GM12864 (cell line): ENCODE measurements around the gene PRRG1.
"Not testable (repeated sequence)": the region's sequence is repeated elsewhere in the genome, so short reads cannot be mapped to it uniquely, and the experiment has no call there.

Source experiments
- DNase-seq: peaks from one replicate; pipeline ENCODE4 v3.0.0-alpha.2; 2011; ENCODE audit warnings: low read depth
- H3K4me3 ChIP-seq: 2 replicates; pipeline ENCODE4 v1.5.1; 2011; ENCODE audit warnings: mild to moderate bottlenecking, low read depth, low read length, control low read depth
- TF ChIP-seq, protein P1 (sequence below): IDR thresholded peaks from 2 replicates; pipeline ENCODE4 v1.5.1; 2011; ENCODE audit warnings: low read depth, mild to moderate bottlenecking, moderate library complexity, low read length, control low read depth, inconsistent platforms; ENCODE audit errors: missing control alignments

The PRRG1 gene

GRCh38 chrX:37485429-37485828 lies 136.3 kb downstream of the PRRG1 start:
- no peak for DNase-seq
- H3K4me3 ChIP-seq = no peak overlapping the region
- TF ChIP-seq, protein P1, sequence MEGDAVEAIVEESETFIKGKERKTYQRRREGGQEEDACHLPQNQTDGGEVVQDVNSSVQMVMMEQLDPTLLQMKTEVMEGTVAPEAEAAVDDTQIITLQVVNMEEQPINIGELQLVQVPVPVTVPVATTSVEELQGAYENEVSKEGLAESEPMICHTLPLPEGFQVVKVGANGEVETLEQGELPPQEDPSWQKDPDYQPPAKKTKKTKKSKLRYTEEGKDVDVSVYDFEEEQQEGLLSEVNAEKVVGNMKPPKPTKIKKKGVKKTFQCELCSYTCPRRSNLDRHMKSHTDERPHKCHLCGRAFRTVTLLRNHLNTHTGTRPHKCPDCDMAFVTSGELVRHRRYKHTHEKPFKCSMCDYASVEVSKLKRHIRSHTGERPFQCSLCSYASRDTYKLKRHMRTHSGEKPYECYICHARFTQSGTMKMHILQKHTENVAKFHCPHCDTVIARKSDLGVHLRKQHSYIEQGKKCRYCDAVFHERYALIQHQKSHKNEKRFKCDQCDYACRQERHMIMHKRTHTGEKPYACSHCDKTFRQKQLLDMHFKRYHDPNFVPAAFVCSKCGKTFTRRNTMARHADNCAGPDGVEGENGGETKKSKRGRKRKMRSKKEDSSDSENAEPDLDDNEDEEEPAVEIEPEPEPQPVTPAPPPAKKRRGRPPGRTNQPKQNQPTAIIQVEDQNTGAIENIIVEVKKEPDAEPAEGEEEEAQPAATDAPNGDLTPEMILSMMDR = no peak

GRCh38 chrX:37487271-37487670 lies 138.1 kb downstream of the PRRG1 start:
- H3K4me3 ChIP-seq = no peak overlapping the region
- TF ChIP-seq, protein P1 = no peak
- DNase-seq = no peak

DNA sequence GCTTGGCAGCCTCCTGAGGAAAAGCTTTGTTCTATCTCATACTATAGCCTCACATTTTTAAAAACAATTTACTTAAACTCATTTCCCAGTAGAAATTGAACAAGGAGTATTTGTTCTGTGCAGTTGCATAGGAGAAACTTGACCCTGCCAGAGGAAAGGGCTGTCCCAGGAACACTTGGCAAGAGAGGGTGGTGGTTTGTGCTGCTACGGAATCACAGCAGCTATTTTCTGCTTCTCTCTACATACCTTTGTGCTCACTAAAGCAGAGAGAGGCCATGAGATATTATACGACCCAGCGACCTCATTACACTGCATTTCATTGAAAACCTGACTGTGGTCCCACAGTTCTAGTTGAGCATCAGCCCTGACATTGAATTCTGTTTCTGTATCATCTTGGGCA lies 139.2 kb downstream of the PRRG1 start:
- DNase-seq = no peak
- no peak overlapping the region for H3K4me3 ChIP-seq
- TF ChIP-seq, protein P1 = no peak

GRCh38 chrX:37491686-37492085 lies 142.5 kb downstream of the PRRG1 start:
- no peak overlapping the region for H3K4me3 ChIP-seq
- TF ChIP-seq, protein P1 = no peak
- no peak for DNase-seq

DNA sequence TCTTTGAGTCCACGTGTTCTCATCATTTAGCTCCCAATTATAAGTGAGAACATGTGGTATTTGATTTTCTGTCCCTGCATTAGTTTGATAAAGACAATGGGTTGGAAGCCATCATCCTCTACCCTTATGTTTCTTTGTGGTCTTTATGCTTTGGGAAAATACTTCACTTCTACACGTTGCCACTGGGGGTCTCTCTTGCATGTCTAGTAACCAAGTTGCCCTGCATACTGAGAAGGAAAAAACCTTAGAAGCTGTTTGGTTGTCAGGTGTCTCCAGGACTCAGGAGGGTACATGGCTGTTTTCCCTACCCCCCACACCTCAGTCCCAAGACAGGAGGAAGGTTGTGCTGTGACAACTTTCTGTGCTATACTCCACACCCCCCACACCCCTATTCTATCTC lies 146.6 kb downstream of the PRRG1 start:
- DNase-seq, H3K4me3 ChIP-seq: not testable (repeated sequence)
- TF ChIP-seq, protein P1 = peak; percentile 26

DNA sequence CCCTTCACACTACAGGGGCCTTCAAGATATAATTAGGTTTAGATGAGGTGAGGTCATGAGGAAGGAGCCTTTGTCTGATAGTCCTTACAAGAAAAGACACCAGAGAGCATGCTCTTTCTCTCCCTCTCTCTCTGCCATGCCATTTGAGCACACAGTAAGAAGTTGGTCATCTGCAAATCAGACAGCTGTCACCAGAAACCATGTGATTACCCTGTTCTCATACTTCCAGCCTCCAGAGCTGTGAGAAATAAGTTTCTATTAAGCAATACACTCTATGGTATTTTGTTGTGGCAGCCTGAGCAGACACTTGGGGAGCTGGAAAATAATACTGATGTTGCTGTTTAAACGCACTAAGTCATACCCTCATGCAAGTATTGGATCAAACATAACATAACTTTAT lies 148.0 kb downstream of the PRRG1 start:
- not testable (repeated sequence) for DNase-seq, H3K4me3 ChIP-seq

- H3K4me3 ChIP-seq, DNase-seq: not testable (repeated sequence)
Observed at GRCh38 chrX:37498323-37498722, 149.2 kb downstream of the PRRG1 start.

DNA sequence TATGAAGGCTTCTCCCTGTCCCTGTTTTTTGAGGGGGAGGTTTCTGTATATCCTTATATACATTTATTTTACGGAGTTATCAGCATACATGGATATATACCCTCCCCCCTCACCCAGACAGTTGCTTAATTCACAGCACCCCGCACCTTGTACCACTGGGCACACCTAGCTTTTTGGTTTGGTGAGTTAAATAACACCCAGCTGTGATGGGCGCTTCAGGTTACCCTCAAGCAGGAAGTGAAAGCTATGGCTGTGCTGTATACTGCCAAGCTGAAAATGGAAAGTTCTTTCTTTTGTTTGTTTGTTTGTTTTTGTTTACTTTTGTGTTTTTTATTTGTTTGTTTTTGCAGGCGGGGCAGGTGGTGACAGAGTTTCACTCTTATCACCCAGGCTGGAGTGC lies 150.5 kb downstream of the PRRG1 start:
- not testable (repeated sequence) for DNase-seq, H3K4me3 ChIP-seq

- TF ChIP-seq, protein P1 = no peak
- DNase-seq = no peak
- H3K4me3 ChIP-seq = no peak overlapping the region
Observed at GRCh38 chrX:37504991-37505390, 155.8 kb downstream of the PRRG1 start.
